GM10248 (cell line): ENCODE results near the gene SEPSECS.

Experiments used
- CTCF ChIA-PET: fragments of 300-600 bp; sonication (Branson Sonifier 250); formaldehyde crosslinking; extraction: SDS; loops from one replicate; lab custom pipeline; 2021; ENCODE audit warnings: antibody characterized with exemption; lab: Yijun Ruan, JAX
- POLR2A ChIA-PET: fragments of 350-650 bp; sonication (Branson Sonifier 250); formaldehyde crosslinking; extraction: SDS; loops from one replicate; lab custom pipeline; 2020; ENCODE audit warnings: antibody characterized with exemption; lab: Yijun Ruan, JAX
- DNase-seq: peaks from one replicate; pipeline ENCODE4 v3.0.0; 2012; ENCODE audit errors: extremely low spot score
- TF ChIP-seq, protein P1 (sequence below): IDR thresholded peaks from 2 replicates; pipeline ENCODE4 v1.5.1; 2012; ENCODE audit warnings: mild to moderate bottlenecking, low read depth; ENCODE audit errors: extremely low read depth, missing control alignments, control extremely low read depth

SEPSECS gene

DNA sequence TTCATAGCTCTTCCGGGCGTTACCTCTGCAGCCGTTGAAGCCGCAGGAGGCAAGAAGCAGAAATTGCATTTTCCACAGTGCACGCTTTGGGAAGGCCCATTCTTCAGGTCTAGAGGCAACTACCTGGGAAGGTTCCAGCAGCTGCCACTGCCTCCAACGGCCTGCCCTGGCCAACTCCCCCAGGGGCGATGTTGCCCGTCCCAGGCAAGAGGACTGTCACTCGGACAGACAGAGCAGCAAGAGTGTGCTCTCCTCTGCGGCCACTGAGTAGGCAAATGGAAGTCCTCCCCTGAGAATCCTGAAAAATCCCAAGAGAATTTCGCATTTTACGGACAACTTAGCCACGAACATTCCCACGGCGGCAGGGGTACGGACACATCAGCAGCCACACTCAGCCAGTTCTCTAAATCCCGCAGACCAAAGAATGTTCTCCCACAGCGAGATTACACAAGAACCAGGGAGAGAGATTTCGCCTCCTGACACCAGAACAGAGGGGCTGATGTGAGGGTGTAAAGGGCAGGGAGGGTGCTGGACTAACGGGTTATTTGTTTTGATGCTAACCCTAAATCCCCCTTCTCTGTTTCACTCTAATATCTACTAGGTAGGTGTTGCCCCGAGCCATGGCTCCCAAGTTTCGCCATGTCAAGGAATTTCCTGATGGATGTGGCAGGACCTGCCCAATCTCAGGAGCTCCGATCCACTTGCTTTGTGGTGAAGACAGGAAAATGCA lies 63.8 kb downstream of the SEPSECS start:
- ChIA-PET POLR2A (no interaction called here), CTCF (no interaction called here)
- no peak for DNase-seq
- TF ChIP-seq, protein P1, sequence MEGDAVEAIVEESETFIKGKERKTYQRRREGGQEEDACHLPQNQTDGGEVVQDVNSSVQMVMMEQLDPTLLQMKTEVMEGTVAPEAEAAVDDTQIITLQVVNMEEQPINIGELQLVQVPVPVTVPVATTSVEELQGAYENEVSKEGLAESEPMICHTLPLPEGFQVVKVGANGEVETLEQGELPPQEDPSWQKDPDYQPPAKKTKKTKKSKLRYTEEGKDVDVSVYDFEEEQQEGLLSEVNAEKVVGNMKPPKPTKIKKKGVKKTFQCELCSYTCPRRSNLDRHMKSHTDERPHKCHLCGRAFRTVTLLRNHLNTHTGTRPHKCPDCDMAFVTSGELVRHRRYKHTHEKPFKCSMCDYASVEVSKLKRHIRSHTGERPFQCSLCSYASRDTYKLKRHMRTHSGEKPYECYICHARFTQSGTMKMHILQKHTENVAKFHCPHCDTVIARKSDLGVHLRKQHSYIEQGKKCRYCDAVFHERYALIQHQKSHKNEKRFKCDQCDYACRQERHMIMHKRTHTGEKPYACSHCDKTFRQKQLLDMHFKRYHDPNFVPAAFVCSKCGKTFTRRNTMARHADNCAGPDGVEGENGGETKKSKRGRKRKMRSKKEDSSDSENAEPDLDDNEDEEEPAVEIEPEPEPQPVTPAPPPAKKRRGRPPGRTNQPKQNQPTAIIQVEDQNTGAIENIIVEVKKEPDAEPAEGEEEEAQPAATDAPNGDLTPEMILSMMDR = no peak

DNA sequence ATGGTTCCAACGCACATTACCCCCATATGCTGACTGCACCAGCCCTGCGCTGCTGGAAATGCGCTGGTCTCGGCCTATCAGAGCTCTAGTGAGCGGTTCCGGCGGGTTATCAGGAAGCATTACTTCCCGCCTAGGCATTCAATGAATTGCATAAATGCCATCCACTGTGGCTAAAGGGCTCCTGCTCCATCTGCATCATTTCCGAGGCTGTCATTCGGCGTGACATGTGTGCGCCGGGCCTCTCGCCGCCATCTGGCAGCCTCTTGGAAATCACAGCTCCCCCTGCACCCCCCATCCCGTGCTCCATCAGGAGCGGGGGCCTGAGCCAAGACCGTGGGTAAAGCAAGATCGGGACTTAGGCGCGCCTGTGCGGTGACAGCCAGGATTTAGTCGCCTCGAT lies 64.4 kb downstream of the SEPSECS start:
- DNase-seq = no peak
- TF ChIP-seq, protein P1 = no peak

DNA sequence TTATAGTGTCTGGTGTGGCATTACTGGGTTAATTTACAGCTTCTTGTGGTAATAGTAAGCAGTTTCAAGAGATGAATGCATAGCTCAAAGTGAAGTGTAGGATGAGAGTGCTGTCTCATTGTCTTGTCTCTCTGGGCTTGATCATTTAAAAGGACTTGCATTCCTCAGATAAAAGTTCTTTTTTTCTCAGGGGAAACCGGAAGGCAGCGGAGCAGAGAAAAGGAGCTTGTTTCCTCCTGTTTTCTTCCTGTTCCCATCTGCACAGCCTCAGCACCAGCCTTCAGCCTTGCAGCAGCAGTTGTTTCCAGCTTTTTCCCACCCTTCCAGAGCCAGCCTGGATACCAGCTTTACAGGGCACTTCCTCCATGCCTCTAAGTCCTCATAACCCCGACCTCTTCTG lies 68.1 kb downstream of the SEPSECS start:
- ChIA-PET CTCF (interaction anchor here (1.0 to 1.3 kb wide), 2 partner anchors 13 to 16 kb away, joined by 3 to 4 read pairs; no protein-coding TSS in a partner anchor), POLR2A (no interaction called here)
- TF ChIP-seq, protein P1 = no peak
- no peak for DNase-seq

More for the DNA sequence above, 64.4 kb downstream of the SEPSECS start:
- CTCF ChIA-PET = no interaction called here
- POLR2A ChIA-PET = no interaction called here

DNA sequence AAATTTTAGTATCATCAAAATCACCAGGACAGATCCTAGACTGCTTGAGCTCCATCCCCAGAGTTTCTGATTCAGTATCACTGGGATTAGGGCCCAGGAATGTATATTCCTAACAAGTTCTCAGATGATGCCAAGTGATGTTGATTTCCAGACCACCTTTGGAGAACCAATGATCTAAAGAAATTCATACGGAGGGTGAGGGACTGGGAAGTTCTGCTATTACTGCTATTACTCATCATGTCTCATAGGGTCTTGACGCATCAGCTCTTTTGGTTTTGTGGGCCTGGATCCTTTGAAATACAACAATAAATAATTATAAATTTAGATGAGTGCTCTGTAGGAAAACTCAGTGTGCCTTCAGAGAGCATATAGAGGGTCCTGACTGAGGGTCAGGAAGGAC lies 69.7 kb downstream of the SEPSECS start:
- POLR2A ChIA-PET = no interaction called here
- CTCF ChIA-PET = interaction anchor here (1.5 kb wide), 1 partner anchor 11 kb away, joined by 3 read pairs; no protein-coding TSS in a partner anchor

DNA sequence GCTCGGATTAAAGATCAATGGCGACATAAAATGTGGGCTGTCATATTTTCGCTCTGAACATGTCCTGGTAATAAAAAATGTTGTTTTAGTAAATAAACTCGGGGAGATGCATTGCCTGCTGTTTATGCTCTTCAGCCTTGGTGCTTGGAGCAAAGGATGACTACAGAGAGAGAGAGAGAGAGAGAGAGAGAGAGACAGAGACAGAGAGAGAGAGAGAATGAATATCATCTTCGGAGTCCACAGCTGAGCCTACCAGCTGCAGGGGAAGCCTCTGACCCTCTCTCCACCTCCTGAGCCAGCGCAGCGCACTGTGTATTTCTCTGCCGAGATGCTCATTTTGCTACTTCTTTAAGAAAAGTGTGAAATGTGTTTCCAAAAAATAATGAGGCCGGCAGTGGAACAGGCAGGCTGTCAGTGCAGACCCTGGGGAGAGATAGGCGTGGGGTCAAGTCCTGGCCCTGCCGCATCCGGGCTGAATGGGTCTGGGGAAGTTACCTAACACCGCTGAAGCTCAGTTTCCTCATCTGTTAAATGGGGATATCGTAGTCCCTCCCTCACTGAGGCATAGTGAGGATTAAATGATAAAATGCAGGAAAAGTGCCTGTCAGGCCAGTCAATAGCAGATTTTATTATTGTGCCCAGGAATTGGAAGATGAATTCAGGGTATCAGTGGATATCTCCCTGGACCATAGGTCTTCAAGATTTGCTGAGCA lies 71.0 kb downstream of the SEPSECS start:
- TF ChIP-seq, protein P1 = no peak
- CTCF ChIA-PET = interaction anchor here (1.5 kb wide), 1 partner anchor 12 kb away, joined by 3 read pairs; no protein-coding TSS in a partner anchor
- POLR2A ChIA-PET = no interaction called here
- DNase-seq = no peak

More for the DNA sequence above, 69.7 kb downstream of the SEPSECS start:
- no peak for DNase-seq
- TF ChIP-seq, protein P1 = no peak

DNA sequence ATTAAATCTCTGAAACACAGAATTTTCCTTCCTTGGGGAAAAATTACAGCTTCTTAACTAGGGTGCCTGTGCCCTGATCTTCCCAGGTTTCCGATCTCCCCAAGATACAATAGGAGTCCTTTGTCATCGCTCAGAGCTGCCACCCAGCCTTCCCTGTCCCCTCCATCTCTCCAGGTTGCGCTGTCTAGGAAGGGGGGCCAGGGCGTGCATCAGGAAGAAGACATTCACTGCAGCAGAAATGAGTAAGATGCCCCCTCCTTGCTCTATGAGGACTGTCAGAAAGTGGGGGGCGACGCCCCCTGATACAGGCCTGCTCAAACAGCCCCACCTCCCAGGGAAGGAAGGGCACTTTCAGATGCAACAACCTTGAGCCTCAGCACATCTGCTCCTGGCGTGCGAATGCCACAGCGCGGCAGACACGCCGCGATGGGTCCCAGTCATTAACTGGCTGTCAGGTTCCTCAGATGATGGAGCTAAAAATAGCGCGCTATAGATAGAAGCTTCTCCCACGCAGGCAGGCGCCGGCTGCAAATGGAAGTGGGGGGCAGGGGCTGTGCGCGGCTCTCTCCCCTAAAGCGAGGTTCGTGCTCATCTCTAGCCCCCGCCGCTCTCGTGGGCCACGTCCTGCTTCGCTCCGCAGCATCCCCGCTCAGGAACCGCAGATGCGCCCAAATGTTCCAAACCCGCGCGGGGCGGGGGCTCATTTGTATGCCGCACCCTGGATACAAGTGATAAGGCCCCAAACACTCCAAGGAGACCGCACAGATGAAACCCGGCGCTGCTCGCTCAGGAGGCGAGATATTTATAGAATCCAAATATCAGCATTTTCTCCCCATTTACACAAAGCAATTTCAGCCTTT lies 71.9 kb downstream of the SEPSECS start:
- TF ChIP-seq, protein P1 = no peak
- peak; percentile 46 for DNase-seq
- CTCF ChIA-PET = interaction anchor here (0.8 kb wide), 1 partner anchor 108 kb away, joined by 3 read pairs; no protein-coding TSS in a partner anchor
- POLR2A ChIA-PET = no interaction called here
